ENCODE data around the gene NOTUM. TPM values are rescaled to one million over a fixed set of nuclear protein-coding genes. Genes with fewer than 3 reads are reported as not detected.

NOTUM gene
- polyA plus RNA-seq, 6 donors from 2014 or later = not detected

GRCh38 chr17:81962499-81963441 is 1.8 kb upstream of the NOTUM start:
- no peaks in the 10 kb centered on the region for H3K36me3 Mint-ChIP-seq
- ATAC-seq (ENCODE audit: low read depth in 2 of 2) (no peak), DNase-seq (no peak)
- no peaks in the 10 kb centered on the region for H3K9me3 Mint-ChIP-seq
- no peak overlapping the region for H3K27ac Mint-ChIP-seq
- H3K27me3 Mint-ChIP-seq = peaks cover 14 to 45% (median 22%) of the 10 kb centered on the region in 3 donors
- peak overlapping the region in 6 of 8 donors; percentile 18 to 72 (median 42) for H3K4me3 Mint-ChIP-seq
- peaks cover 5 to 20% (median 14%) of the 10 kb centered on the region in 3 donors for H3K4me1 Mint-ChIP-seq

DNA sequence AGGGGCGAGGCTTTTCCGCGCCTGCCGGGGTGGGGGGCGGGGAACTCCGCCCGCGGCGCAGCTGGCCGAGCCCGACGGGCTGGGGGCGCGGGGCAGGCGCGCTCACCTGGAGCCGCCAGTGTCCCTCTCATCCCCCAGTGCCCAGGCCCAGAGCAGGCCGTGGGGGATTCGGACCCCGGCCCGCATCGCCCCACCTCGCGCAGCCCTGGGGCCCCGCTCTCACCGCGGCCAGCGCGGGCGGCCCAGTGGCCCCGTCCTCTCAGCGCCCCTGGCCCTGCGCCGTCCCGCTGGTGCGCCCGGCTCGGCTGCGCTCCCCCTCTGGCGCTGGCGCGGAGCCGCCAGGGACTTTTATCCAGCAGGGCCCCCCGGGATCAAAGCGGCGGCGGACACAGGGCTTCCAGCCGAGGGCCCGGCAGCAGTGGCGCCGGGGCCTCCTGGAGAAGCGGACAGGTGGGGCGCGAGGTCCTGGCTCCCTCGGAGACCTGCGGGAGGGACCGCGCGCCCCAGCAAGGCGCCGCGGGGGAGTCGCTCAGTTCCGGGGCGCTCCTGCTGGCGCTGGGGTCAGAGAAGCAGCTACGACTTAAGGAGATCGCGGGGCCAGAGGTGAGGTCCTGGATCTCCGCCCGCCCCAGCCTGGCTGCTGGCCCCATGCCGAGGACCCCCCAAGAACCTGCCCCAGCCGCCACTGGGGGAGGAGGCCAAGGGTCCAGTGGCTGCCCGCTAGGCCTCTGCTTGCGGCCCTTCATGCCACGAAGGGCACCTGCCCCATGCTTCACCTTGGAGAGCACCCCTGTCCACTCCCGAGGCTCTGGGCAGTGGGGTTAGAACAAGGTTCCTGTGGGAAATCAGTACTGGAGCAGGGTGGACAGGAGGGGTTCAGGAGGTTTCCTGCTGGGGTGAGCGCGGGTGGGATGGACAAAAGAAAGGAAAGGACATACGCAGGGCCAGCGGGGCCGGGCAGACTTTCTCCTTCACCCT is 823 bp upstream of the NOTUM start:
- DNase-seq (no peak), ATAC-seq (ENCODE audit: low read depth in 2 of 2) (no peak)
- no peaks in the 10 kb centered on the region for H3K9me3 Mint-ChIP-seq
- no peak overlapping the region for H3K27ac Mint-ChIP-seq
- peaks cover 18 to 54% (median 31%) of the 10 kb centered on the region in 3 donors for H3K27me3 Mint-ChIP-seq
- H3K36me3 Mint-ChIP-seq = no peaks in the 10 kb centered on the region
- peaks cover 5 to 14% (median 13%) of the 10 kb centered on the region in 3 donors for H3K4me1 Mint-ChIP-seq
- peak overlapping the region in 6 of 8 donors; percentile 18 to 72 (median 42) for H3K4me3 Mint-ChIP-seq

DNA sequence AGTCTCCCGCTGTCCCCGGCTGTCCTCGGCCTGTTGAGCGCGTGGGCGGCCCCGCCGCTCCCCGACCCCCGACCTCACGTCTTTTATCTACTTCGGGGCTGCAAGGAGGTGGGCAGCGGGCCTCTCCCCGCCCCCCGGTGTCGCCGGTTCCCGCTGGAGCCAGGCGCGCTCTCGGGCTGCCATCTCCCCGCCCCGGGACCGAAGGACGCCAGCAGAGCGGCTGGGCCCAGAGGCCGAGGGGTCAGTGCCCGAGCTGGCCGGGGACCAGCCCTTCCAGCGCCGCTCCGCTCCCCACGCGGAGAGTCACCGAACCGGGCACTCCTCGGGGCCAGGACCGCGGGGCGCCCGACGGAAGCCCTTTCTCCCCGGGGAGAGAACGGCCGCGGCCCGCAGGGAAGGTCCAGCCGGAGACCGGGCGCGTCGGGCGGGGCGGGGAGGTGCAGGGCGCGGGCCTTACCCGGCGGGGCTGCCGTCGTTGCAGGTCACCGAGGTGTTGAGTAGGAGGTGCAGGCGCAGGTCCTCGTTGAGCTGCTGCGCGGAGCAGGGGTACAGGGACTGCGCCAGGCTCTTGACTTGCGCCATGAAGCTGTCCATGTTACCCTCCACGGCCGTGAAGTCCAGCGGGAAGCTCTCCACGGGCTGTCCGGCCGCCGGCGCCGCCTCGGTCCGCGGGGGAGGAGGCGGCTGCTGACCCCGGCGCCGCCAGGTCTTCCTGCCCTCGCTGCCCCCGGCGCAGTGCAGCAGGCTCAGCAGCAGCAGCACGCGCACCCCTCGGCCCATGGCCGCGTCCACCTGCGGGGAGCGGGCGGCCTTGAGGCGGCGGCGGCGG is 643 bp downstream of the NOTUM start:
- Mint-ChIP-seq H3K4me1 (peaks cover 0 to 8% (median 5%) of the 10 kb centered on the region in 3 donors), H3K4me3 (peak overlapping the region in 3 of 8 donors; percentile 40 to 70 (median 65)), H3K9me3 (no peaks in the 10 kb centered on the region), H3K36me3 (no peaks in the 10 kb centered on the region), H3K27ac (no peak overlapping the region), H3K27me3 (peaks cover 18 to 51% (median 31%) of the 10 kb centered on the region in 3 donors)
- ATAC-seq (ENCODE audit: low read depth in 2 of 2) (no peak), DNase-seq (no peak)

- ATAC-seq (ENCODE audit: low read depth in 2 of 2) (peak; percentile 96), DNase-seq (peak; percentile 83)
- Mint-ChIP-seq H3K4me3 (peak overlapping the region in 7 of 8 donors; percentile 39 to 88 (median 74)), H3K9me3 (no peaks in the 10 kb centered on the region), H3K4me1 (peaks cover 0 to 8% (median 5%) of the 10 kb centered on the region in 3 donors), H3K27ac (peak overlapping the region in 1 of 6 donors; percentile 92), H3K27me3 (peaks cover 18 to 57% (median 28%) of the 10 kb centered on the region in 3 donors), H3K36me3 (no peaks in the 10 kb centered on the region)
These were observed 1.4 kb downstream of the NOTUM start for GRCh38 chr17:81959362-81960129.

- ATAC-seq (ENCODE audit: low read depth in 2 of 2) = no peak
- peaks cover 18 to 51% (median 23%) of the 10 kb centered on the region in 3 donors for H3K27me3 Mint-ChIP-seq
- peak overlapping the region; percentile 15 to 88 (median 72) for H3K4me3 Mint-ChIP-seq
- H3K36me3 Mint-ChIP-seq = no peaks in the 10 kb centered on the region
- no peaks in the 10 kb centered on the region for H3K9me3 Mint-ChIP-seq
- H3K27ac Mint-ChIP-seq = peak overlapping the region in 1 of 6 donors; percentile 92
- no peak for DNase-seq
- peaks cover 0 to 8% (median 5%) of the 10 kb centered on the region in 3 donors for H3K4me1 Mint-ChIP-seq
These were observed 2.2 kb downstream of the NOTUM start for GRCh38 chr17:81958633-81959342.

GRCh38 chr17:81957691-81958432 is 3.1 kb downstream of the NOTUM start:
- H3K27ac Mint-ChIP-seq = peak overlapping the region in 1 of 6 donors; percentile 76

DNA sequence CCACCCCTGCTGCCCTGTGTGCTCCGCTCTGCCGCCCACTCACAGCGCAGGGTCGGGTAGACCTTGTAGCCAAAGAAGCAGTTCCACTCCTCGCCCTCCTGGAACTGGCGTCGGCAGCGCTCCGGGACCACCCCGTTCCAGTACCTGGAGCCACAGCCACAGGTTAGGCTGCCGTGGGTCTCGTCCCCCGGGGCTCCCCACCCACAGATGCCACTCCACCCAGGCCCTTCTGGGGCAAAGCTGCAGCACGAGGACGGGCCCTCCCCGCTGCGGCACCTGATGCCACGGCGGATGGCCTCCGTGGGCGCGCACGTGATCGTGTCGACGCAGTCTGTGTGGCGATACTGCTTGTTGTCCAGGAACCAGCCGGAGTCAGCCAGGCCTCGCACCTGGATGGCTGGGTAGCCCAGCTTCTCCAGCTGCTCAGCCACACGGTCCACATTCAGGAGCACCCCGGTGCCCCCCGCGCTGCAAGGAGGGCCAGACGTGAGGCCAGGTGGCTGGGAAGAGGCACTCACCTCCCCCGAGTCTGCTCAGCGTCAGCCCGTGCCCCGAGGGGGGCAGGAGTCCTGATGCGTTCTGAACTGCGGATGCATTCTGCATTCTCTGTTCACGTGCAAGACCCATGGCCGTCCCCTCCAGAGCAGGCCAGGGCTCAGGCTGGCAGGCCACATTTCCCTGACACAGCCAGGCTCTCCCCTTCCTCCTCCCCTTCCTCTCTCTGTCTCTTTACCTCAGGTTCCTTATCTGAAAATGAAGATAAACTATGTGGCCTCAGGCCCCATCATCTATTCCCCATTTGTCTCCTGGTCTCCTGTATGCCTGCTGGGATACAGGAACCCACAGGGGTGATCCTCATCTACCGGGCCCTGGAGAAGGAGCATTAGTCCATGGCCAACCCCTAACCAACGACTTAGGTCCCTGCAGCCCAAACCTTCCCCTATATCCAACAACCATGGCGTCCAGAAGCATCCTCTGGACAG is 4.1 kb downstream of the NOTUM start:
- peaks cover 0 to 8% (median 5%) of the 10 kb centered on the region in 3 donors for H3K4me1 Mint-ChIP-seq
- peak overlapping the region in 2 of 8 donors; percentile 45 to 63 for H3K4me3 Mint-ChIP-seq
- DNase-seq (no peak), ATAC-seq (ENCODE audit: low read depth in 2 of 2) (no peak)
- no peaks in the 10 kb centered on the region for H3K36me3 Mint-ChIP-seq
- H3K9me3 Mint-ChIP-seq = no peaks in the 10 kb centered on the region
- peak overlapping the region in 1 of 6 donors; percentile 76 for H3K27ac Mint-ChIP-seq
- peaks cover 9 to 34% (median 23%) of the 10 kb centered on the region in 3 donors for H3K27me3 Mint-ChIP-seq

More at GRCh38 chr17:81957691-81958432, 3.1 kb downstream of the NOTUM start:
- H3K36me3 Mint-ChIP-seq = no peaks in the 10 kb centered on the region
- no peaks in the 10 kb centered on the region for H3K9me3 Mint-ChIP-seq
- peak overlapping the region in 4 of 8 donors; percentile 45 to 74 (median 66) for H3K4me3 Mint-ChIP-seq
- H3K4me1 Mint-ChIP-seq = peaks cover 0 to 8% (median 5%) of the 10 kb centered on the region in 3 donors
- ATAC-seq (ENCODE audit: low read depth in 2 of 2) (no peak), DNase-seq (no peak)
- peaks cover 14 to 42% (median 23%) of the 10 kb centered on the region in 3 donors for H3K27me3 Mint-ChIP-seq

- H3K4me1 Mint-ChIP-seq = peaks cover 0 to 8% (median 5%) of the 10 kb centered on the region in 3 donors
- peaks cover 9 to 34% (median 23%) of the 10 kb centered on the region in 3 donors for H3K27me3 Mint-ChIP-seq
- H3K27ac Mint-ChIP-seq = no peak overlapping the region
- H3K4me3 Mint-ChIP-seq = peak overlapping the region in 1 of 8 donors; percentile 29
- peaks cover 0 to 2% (median 0%) of the 10 kb centered on the region in 7 donors for H3K9me3 Mint-ChIP-seq
- DNase-seq (no peak), ATAC-seq (ENCODE audit: low read depth in 2 of 2) (no peak)
- H3K36me3 Mint-ChIP-seq = no peaks in the 10 kb centered on the region
These were observed 5.0 kb downstream of the NOTUM start for GRCh38 chr17:81955756-81956544.

GRCh38 chr17:81955058-81955681 is 5.8 kb downstream of the NOTUM start:
- Mint-ChIP-seq H3K4me3 (no peak overlapping the region), H3K4me1 (peaks cover 0 to 8% (median 5%) of the 10 kb centered on the region in 3 donors), H3K36me3 (no peaks in the 10 kb centered on the region), H3K9me3 (peaks cover 0 to 2% (median 0%) of the 10 kb centered on the region in 7 donors), H3K27me3 (peaks cover 9 to 34% (median 23%) of the 10 kb centered on the region in 3 donors), H3K27ac (no peak overlapping the region)
- ATAC-seq (ENCODE audit: low read depth in 2 of 2) = no peak
- DNase-seq = no peak

Measured in naive B cell (primary cell).